Activated CD4-positive, alpha-beta T cell treated with anti-CD3 and anti-CD28 coated beads, Interleukin-2, amount 10 ng/mL, durations not matched to agents 24 days and 14 days (primary cell): ENCODE results near the gene CIB2. TPM values are rescaled to one million over a fixed set of nuclear protein-coding genes. Genes with fewer than 3 reads are reported as not detected.

ENCODE experiments used
- DNase-seq: peaks from one replicate; pipeline ENCODE4 v3.0.0; 2022
- H3K27ac Mint-ChIP-seq: one replicate; pipeline ENCODE4 v1.8.0; 2022; ENCODE audit warnings: mild to moderate bottlenecking, mixed read lengths
- H3K27me3 Mint-ChIP-seq: one replicate; pipeline ENCODE4 v1.8.0; 2022; ENCODE audit warnings: mixed read lengths
- H3K36me3 Mint-ChIP-seq: one replicate; pipeline ENCODE4 v1.8.0; 2022; ENCODE audit warnings: low read depth, mild to moderate bottlenecking, mixed read lengths
- H3K4me1 Mint-ChIP-seq: one replicate; pipeline ENCODE4 v1.8.0; 2021; ENCODE audit warnings: mixed read lengths
- H3K4me3 Mint-ChIP-seq: one replicate; pipeline ENCODE4 v1.8.0; 2022; ENCODE audit warnings: mild to moderate bottlenecking, moderate library complexity, mixed read lengths
- H3K9me3 Mint-ChIP-seq: one replicate; pipeline ENCODE4 v1.8.0; 2021; ENCODE audit warnings: mixed read lengths
- intact Hi-C: fragments of 100-400 bp; cut with micrococcal nuclease; formaldehyde crosslinking; loops from one replicate; pipeline ENCODE4 v1.15.1; 2023
- total RNA-seq: library from RNA; stranded (reverse); gene quantifications from 2 replicates; pipeline ENCODE4 v1.2.3, GENCODE V29; 2022

Gene CIB2
- total RNA-seq, 1 donor from 2014 or later = 1.5 TPM

DNA sequence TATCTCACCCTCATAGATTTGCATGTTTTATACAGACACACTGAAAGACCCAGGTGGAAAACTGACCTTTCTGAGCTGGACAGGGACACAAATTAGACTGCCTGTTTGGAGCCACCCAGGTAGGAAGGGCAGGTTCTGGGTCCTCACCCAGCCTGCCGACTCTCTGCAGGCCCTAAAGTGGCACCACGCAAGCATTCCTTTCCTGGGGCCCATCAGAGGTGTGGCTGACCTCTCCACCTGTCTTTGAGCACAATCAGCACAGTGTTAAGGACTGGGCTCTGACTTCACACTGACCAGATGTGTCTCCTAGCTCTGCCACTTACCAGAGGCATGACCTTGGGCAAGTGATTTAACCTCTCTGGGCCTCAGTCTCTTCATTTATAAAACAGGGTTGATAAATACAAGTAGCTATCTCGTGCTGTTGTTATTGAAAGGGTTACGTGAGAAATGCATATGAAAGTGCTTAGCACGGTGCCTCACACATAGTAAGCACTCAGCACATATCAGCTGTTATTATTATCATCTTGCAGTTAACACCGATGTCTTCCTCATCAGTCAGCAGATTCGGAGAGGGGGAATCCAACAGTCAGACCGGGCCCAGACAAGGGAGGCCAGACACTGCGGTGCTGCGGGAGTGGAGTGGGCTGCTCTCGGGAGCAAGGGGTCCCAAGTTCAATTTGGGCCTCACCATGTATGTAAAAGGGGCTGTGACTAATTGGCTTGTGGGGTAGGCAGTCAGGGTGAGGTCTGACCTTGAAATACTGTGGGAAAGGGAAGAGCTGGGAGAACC, 51.8 kb downstream of the CIB2 start:
- Mint-ChIP-seq H3K27ac (no peak overlapping the region), H3K27me3 (no peaks in the 10 kb centered on the region), H3K4me1 (peaks cover 43% of the 10 kb centered on the region), H3K9me3 (no peaks in the 10 kb centered on the region), H3K36me3 (peaks cover 7% of the 10 kb centered on the region), H3K4me3 (no peak overlapping the region)
- intact Hi-C loops = no loop called here
- DNase-seq = no peak

DNA sequence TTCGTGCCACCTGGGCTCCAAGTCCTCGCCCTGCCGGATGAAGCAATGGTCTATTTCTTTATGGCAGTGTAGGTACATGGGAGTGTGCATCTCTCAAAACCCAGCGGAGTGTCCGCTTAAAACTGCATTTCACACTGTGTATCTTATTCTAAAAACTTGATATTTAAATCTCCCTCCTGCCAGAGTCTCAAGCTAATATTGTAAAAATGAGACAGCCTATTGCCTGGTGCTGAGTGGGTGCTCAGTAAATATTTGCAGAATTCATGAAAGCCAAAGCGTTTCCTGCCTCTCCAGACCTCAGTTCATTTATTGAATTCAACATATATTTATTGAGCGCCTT, 53.4 kb downstream of the CIB2 start:
- no peaks in the 10 kb centered on the region for H3K9me3 Mint-ChIP-seq
- peaks cover 11% of the 10 kb centered on the region for H3K36me3 Mint-ChIP-seq
- intact Hi-C loops = loop anchor here (2.0 kb wide), 1 partner anchor 31 kb away; no protein-coding TSS in a partner anchor
- peaks cover 45% of the 10 kb centered on the region for H3K4me1 Mint-ChIP-seq
- no peak for DNase-seq
- H3K27me3 Mint-ChIP-seq = no peaks in the 10 kb centered on the region
- H3K27ac Mint-ChIP-seq = peak overlapping the region; percentile 82
- H3K4me3 Mint-ChIP-seq = peak overlapping the region; percentile 85

DNA sequence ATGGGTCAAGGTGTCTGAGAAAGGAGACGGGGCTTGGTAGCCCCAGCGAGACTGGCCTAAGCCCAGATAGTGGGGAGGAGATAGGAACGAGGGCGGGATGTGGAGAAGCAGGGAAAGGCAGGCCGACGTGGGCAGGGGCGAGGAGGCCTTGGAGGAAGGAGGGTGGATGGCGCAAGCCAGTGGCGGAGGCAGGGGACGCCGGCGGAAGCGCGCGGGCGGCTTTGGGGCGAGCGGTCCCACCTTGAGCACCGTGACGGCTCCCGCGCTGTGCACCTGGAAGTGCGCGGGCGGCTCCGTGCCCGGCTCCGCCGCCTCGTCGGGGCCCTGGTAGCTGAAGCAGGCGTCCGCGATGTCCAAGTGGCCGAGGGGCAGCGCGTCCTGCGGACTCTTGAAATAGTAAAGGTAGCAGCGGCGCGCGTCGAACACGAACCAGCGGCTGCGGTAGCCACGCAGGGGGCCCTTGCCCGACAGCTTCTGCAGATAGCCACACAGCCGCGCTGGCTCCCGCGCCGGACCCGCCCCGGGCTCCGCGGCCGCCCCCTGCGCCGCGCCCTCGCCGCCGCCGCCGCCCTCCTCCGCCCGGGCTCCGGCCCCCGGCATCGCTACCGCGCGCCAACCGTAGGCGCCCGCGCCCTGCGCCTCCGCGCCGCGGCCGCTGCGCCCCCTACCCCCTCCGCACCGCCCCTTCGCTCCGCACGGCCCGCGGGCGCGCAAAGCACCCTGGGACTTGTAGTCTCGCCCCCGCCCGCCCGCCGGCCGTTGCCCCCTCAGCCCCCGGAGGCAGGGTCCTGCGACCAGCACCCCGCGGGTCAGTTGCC, 54.0 kb downstream of the CIB2 start, which contains the start of gene TBC1D2B:
Gene TBC1D2B (minus strand): TSS at position 659 of the 818 bp plus-strand sequence. CDS start 59 bp downstream, at position 600.
- intact Hi-C loops = loop anchor here (2.0 kb wide), 1 partner anchor 32 kb away; no protein-coding TSS in a partner anchor

DNA sequence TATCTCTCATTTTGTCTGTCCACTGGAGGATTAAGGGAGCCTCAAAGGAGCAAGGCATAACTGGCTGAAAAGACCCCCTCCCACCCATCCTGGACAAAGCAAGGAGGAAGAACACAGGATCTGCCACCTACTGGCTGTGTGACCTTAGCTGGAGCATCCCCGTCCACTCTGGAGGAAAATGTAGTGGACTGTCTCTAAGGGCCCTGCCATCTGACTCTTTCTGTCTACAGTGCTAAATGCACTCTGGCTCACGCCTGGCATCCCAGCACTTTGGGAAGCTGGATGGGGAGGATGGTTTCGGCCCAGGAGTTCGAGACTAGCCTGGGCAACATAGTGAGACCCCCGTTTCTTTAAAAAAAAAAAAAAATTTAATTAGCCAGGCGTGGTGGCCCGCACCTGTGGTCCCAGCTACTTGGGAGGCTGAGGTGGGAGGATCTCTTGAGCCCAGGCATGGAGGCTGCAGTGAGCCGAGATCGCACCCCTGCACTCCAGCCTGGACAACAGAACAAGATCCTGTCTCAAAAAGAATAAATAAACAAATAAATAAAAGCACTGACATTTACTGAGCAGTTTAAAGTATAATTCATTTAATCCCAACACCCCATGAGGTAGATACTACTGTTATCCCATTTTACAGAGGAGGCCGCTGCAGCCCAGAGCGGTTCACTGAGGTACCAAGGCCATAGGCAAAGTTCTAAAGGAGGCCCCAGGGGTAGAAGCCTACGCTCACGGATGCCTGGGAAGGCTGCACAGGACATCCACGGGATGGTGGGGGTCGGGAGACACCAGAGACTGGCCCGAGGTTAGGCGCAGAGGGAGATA, 54.8 kb downstream of the CIB2 start:
- Mint-ChIP-seq H3K4me3 (peak overlapping the region; percentile 97), H3K27ac (peak overlapping the region; percentile 90), H3K27me3 (no peaks in the 10 kb centered on the region), H3K36me3 (peaks cover 11% of the 10 kb centered on the region), H3K4me1 (peaks cover 45% of the 10 kb centered on the region), H3K9me3 (no peaks in the 10 kb centered on the region)
- DNase-seq = no peak
- intact Hi-C loops = loop anchor here (2.0 kb wide), 1 partner anchor 32 kb away; no protein-coding TSS in a partner anchor

More for the DNA sequence above, 54.0 kb downstream of the CIB2 start, which contains the start of gene TBC1D2B:
- DNase-seq = peak; percentile 92
- Mint-ChIP-seq H3K9me3 (no peaks in the 10 kb centered on the region), H3K4me1 (peaks cover 45% of the 10 kb centered on the region), H3K4me3 (peak within 1 kb of the TSS; percentile 97), H3K36me3 (peaks cover 11% of the 10 kb centered on the region), H3K27me3 (no peaks in the 10 kb centered on the region), H3K27ac (peak within 1 kb of the TSS; percentile 90)

DNA sequence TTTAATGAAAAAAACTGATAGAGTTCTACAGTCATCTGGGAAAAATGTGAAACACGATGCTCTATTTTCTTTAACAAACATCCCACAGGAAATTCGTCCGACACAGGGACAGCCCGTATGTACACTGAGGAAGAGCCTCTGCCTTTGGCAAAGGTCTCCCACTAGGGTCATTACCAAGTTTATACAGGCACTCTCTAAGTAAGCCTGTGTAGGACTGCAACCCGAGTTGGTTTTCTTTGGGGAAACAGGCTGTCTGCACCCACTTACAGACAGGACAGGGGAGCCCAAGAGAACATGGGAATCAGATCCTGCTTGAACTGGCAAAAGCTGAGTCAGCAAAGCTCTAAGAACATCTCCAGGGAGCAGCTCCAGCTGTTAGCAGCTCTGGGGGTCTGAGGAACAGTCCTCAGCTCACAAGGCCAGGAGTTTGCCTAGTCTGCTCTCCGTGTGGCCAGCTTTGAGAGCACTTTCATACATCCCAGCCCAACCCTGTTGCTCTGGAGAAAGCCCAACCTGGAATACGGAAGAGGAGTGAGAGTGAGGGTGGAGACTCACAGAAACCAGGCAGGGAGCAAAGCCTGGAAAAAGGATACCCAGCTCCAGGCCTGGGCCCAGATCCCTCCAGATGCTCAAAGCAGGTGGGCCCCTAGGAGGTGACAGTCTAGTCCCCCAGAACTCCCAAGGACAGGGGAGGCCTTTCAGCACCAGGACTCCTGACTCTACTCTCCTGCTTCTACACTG, 55.6 kb downstream of the CIB2 start:
- Mint-ChIP-seq H3K27me3 (no peaks in the 10 kb centered on the region), H3K4me1 (peaks cover 47% of the 10 kb centered on the region), H3K9me3 (no peaks in the 10 kb centered on the region), H3K4me3 (peak overlapping the region; percentile 97), H3K27ac (peak overlapping the region; percentile 65), H3K36me3 (peaks cover 11% of the 10 kb centered on the region)
- intact Hi-C loops = loop anchor here (2.0 kb wide), 1 partner anchor 33 kb away; no protein-coding TSS in a partner anchor
- no peak for DNase-seq

DNA sequence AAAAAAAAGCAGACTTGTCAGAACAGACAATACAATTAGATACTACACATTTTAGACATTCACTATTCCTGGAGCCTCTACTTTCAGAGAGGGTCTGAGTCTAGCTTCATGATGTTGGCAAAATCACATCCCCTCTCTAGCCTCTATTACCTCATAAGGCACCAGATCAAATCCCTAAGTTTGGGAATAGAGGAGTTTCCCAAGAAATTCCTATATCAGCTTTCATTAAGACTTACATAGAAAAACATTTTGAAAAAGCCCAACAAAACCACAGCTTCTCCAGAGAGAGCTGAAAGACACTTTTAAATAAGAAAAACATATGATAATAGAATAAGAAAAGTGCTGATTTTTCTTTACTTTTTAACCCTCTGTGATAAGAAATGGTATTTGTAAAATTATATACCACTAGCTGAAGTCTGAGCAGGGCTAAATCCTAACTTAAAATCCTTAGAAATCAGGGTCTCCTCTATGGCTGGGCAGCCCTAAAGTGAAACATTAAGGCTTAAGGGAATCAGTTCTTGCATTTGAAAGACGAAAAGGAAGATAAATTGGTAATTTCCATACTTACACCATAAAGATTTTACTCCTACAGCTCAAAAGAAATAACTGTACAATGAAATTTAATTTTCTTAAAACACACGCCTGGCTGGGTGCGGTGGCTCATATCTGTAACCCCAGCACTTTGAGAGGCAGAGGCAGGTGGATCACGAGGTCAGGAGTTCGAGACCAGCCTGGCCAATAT, 58.0 kb downstream of the CIB2 start:
- H3K4me3 Mint-ChIP-seq = peak overlapping the region; percentile 68
- intact Hi-C loops = no loop called here
- peak overlapping the region; percentile 79 for H3K27ac Mint-ChIP-seq
- H3K27me3 Mint-ChIP-seq = no peaks in the 10 kb centered on the region
- no peaks in the 10 kb centered on the region for H3K9me3 Mint-ChIP-seq
- peaks cover 66% of the 10 kb centered on the region for H3K4me1 Mint-ChIP-seq
- peaks cover 14% of the 10 kb centered on the region for H3K36me3 Mint-ChIP-seq
- no peak for DNase-seq

DNA sequence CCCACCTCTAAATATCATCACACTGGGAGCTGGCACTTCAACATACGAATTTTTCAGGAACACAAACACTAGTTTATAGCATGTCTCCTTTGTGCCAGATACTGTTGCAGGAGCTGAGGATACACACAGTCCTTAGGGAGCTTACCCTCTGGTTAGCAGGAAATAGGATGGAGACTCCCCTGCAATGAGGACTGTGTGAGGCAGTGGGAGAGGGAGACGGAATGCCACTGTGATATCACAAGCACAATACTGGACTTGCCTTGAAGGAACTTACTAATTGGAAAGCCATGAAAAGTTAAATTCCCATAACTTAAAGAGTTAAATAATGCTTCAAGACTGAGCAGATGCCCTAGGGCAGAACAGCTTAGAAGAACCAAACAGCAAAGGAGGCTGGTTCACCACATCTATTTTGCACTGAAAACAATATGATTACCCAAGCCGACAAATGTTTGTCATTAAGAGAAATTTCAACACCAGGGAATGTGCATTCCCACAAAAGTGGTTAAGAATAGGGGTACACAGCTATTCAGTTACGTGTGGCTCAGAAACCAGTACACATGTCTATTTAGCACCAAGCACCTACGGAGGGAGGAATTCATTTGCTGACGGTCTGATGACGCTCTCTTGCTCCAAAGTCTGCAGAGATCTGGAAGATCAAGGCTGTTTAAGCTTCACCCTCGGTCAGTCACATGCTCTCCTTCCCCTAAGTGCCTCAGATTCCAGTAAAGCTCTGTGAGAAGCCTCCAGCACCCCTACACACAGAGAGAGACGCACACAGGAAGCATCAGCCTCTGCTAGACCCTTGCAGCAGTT, 59.0 kb downstream of the CIB2 start:
- intact Hi-C loops = loop anchor here (1.0 kb wide), 1 partner anchor 8 kb away; no protein-coding TSS in a partner anchor
- H3K4me1 Mint-ChIP-seq = peaks cover 69% of the 10 kb centered on the region
- H3K27me3 Mint-ChIP-seq = no peaks in the 10 kb centered on the region
- peaks cover 12% of the 10 kb centered on the region for H3K36me3 Mint-ChIP-seq
- H3K9me3 Mint-ChIP-seq = no peaks in the 10 kb centered on the region
- DNase-seq = peak; percentile 79
- peak overlapping the region; percentile 79 for H3K27ac Mint-ChIP-seq
- peak overlapping the region; percentile 68 for H3K4me3 Mint-ChIP-seq

DNA sequence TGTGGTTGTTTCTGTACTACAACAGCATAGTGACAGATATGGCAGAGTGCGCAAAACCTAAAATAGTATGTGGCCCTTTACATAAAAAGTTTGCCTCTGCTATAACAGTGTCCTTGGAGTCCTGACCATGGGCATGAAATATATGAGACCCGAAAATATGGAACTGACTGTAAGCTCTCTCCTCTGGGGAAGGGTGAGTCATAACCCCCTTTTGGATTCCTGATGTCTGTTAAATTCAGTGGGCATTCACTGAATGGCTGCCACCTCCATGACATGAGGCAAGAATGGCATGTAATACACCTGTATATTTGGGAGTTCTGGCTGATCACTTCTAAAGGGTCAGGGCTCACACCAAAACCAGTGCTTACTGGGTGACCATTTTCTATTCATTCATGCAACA, 59.9 kb downstream of the CIB2 start:
- intact Hi-C loops = no loop called here
- Mint-ChIP-seq H3K27ac (no peak overlapping the region), H3K27me3 (no peaks in the 10 kb centered on the region), H3K4me3 (no peak overlapping the region), H3K4me1 (peaks cover 75% of the 10 kb centered on the region), H3K9me3 (no peaks in the 10 kb centered on the region), H3K36me3 (peaks cover 9% of the 10 kb centered on the region)
- DNase-seq = no peak

DNA sequence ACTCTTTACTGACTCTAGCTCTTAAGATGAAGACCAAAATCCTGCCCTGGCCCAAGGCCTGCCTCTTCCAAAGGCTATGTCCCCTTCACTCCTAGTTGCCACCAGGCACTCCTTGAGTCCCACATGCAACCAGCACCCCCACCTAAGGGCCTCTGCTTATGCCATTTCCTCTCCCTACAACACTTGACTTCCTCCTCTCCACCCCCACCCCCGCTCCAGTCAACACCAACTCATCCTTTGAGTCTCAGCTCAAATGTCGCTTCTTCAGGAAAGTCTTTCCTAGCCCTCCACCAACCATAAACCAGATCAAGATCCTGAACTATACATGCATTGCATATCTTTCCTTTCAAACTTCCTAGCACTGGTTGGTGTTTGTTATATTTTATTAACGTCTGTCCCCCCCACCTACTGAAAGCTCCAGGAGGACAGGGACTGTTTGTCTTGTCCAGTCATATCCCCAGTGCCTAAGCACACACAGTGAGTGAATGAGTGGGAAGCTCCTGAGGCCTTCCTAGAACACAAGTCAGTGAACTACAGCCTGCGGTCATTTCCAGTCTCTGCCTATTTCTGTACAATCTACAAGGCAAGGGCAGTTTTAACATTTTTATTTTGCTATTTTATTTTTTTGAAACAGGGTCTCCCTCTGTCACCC, 61.1 kb downstream of the CIB2 start:
- no peaks in the 10 kb centered on the region for H3K9me3 Mint-ChIP-seq
- H3K36me3 Mint-ChIP-seq = peaks cover 12% of the 10 kb centered on the region
- H3K27ac Mint-ChIP-seq = peak overlapping the region; percentile 89
- no peaks in the 10 kb centered on the region for H3K27me3 Mint-ChIP-seq
- intact Hi-C loops = no loop called here
- H3K4me1 Mint-ChIP-seq = peaks cover 76% of the 10 kb centered on the region
- peak overlapping the region; percentile 82 for H3K4me3 Mint-ChIP-seq
- peak; percentile 78 for DNase-seq

DNA sequence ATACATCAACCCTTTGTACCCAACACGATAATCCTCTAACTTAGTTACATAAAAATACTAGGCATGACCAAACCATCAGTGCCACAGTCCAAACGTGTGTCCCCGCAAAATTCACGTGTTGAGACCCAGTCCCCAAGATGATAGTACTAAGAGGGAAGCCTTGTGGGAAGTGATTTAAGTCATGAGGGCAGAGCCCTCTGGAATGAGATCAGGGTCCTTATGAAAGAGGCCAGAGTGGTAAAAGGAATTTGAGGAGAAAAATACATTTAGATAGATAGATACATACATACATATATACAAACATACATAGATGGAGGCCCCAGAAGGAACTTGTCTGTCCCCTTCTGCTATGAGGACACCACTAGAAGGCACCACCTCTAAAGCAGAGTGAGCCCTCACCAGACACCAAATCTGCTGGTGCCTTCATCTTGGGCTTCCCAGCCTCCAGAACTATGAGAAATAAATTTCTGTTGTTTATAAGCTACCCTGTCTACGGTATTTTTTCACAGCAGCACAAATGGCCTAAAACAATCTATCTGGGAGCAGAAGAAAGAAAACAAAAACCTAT, 61.7 kb downstream of the CIB2 start:
- Mint-ChIP-seq H3K9me3 (no peaks in the 10 kb centered on the region), H3K27ac (peak overlapping the region; percentile 89), H3K36me3 (peaks cover 10% of the 10 kb centered on the region), H3K4me3 (peak overlapping the region; percentile 82), H3K4me1 (peaks cover 73% of the 10 kb centered on the region), H3K27me3 (no peaks in the 10 kb centered on the region)
- intact Hi-C loops = loop anchor here (5.0 kb wide), 1 partner anchor 33 kb away; no protein-coding TSS in a partner anchor
- no peak for DNase-seq

DNA sequence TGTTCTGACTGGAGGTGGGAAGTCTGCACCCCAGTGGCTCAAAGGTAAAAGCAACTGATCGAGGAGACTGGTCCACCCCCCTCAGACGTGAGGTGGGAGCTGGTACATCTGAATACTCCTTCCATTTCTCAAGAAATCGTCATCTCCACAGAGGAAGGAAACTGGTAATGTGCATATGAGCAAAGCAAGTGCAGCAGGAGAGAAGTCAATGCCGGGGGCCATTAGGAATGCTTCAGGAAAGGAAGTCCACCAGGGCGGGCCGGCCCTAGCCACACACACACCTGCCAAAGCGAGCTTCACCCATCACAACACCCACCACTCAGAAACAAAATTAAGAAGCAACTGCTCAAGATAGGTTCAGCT, 62.2 kb downstream of the CIB2 start:
- intact Hi-C loops = loop anchor here (5.0 kb wide), 1 partner anchor 33 kb away; no protein-coding TSS in a partner anchor
- peak overlapping the region; percentile 89 for H3K27ac Mint-ChIP-seq
- peaks cover 68% of the 10 kb centered on the region for H3K4me1 Mint-ChIP-seq
- H3K4me3 Mint-ChIP-seq = peak overlapping the region; percentile 82
- no peaks in the 10 kb centered on the region for H3K27me3 Mint-ChIP-seq
- no peaks in the 10 kb centered on the region for H3K9me3 Mint-ChIP-seq
- DNase-seq = peak; percentile 73
- H3K36me3 Mint-ChIP-seq = peaks cover 6% of the 10 kb centered on the region
